Mesodermal cell (in vitro differentiated cells): ENCODE measurements around the gene TMPRSS6.

ENCODE experiments used
- H3K27ac ChIP-seq: 2 replicates; pipeline ENCODE4 v1.7.0; 2013; ENCODE audit warnings: mild to moderate bottlenecking, low read depth, low read length, moderate library complexity; ENCODE audit not compliant: severe bottlenecking
- H3K36me3 ChIP-seq: 2 replicates; pipeline ENCODE4 v1.7.1; 2013; ENCODE audit warnings: mild to moderate bottlenecking, low read length, moderate library complexity; ENCODE audit not compliant: control insufficient read depth, insufficient read depth
- H3K4me1 ChIP-seq: one replicate; pipeline ENCODE4 v1.7.1; 2013; ENCODE audit warnings: mild to moderate bottlenecking, low read length; ENCODE audit not compliant: insufficient read depth, control insufficient read depth, poor library complexity, severe bottlenecking
- H3K4me3 ChIP-seq: 2 replicates; pipeline ENCODE4 v1.7.0; 2013; ENCODE audit warnings: low read length, control low read depth, mild to moderate bottlenecking; ENCODE audit not compliant: insufficient read depth, poor library complexity, severe bottlenecking; ENCODE audit errors: extremely low read depth
- H3K9me3 ChIP-seq: 2 replicates; pipeline ENCODE4 v1.7.1; 2013; ENCODE audit warnings: mild to moderate bottlenecking, low read length, moderate library complexity; ENCODE audit not compliant: control insufficient read depth
- WGBS, 2 experiments: methylation state at CpG; one replicate each; pipeline ENCODE4 v1.1.5; 2013; ENCODE audit warnings: missing lambda C conversion rate in 2 of 2; ENCODE audit not compliant: insufficient coverage in 2 of 2; 5-methylcytosine and 5-hydroxymethylcytosine counted together

The TMPRSS6 gene

DNA sequence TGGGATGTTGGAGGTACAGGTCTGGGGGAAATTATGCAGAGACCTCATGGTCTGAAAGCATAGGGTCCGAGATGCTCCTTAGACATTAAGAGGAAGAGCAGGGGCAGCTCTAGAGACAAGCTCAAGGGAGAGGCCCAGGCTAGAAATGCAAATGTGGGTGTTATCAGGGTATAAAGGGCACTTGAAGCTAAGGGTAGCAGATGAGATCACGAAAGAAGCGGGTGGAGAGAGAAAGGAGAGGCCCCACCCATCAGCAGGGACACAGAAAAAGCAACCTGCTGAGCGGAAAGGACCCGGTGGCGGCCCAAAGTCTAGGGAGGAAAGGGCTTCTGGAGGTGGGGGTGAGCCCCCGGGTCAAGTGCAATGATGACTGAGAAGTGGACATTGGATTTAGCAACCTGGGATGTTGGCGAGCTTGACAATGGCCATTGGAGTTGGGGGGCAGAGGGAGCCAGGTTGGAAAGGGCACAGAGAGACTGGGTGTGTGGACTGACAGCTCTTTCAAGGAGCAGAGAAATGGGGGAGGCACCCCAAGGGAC, 8.9 kb downstream of the TMPRSS6 start:
- Histone ChIP-seq H3K4me1 (no peaks in the 10 kb centered on the region), H3K27ac (no peak overlapping the region)
- 71 to 74% methylated on average over 8 of the region's 8 CpGs for WGBS, 2 experiments

DNA sequence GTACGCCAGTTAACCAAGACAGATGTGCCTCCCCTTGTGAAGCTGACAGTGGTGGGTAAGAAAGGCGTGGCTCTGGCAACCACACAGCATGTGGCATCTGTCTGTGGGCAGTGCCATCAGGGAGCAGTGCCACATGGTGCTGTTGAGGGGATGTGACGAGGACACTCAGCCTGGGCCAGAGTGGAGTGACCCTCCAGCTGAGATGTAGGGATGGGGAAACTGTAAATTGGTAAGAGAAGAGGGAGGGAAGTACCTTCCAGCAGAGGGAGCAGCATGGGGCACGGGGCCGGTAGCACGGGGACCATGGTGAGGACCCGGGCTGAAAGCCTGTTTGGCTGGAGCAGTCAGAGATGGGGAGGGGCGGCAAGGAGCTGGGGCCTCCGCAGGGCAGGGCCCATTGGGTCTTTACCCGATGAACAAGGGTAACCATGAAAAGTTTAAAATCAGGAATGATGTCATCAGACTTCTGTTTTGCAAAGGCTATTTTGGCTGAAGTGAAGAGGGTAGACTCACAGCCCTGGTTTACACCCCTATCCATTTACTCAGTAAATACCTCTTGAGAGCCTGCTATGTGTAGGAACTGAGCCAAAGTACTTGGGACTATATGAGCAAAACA, 10.4 kb downstream of the TMPRSS6 start:
- H3K27ac ChIP-seq = no peak overlapping the region
- no peaks in the 10 kb centered on the region for H3K9me3 ChIP-seq
- 54 to 59% methylated on average over 8 to 10 of the region's 10 CpGs for WGBS, 2 experiments
- no peaks in the 10 kb centered on the region for H3K4me1 ChIP-seq
- H3K4me3 ChIP-seq = no peak overlapping the region
- no peaks in the 10 kb centered on the region for H3K36me3 ChIP-seq

More for the DNA sequence above, 8.9 kb downstream of the TMPRSS6 start:
- Histone ChIP-seq H3K36me3 (no peaks in the 10 kb centered on the region), H3K9me3 (no peaks in the 10 kb centered on the region), H3K4me3 (no peak overlapping the region)

DNA sequence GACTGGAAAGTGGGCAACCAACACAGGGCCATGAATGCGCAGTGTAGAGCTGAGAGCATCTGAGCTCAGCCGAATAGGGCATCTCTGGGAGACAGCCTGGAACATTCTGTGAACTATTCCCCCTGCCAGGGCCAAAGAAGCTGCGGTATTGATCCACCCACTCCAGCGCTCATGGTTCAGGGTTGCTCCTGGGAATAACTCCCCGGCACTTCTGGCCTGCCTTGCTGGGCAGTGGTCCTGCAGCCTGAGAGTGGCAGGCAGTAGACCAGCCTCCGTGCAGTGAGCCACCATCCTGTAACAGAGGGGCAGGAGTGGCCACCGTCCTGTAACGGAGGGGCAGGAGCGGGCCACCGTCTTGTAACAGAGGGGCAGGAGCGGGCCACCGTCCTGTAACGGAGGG, 12.2 kb downstream of the TMPRSS6 start:
- no peak overlapping the region for H3K27ac ChIP-seq
- no peaks in the 10 kb centered on the region for H3K9me3 ChIP-seq
- 82 to 87% methylated on average over 7 to 8 of the region's 13 CpGs for WGBS, 2 experiments
- no peaks in the 10 kb centered on the region for H3K4me1 ChIP-seq
- H3K4me3 ChIP-seq = no peak overlapping the region
- no peaks in the 10 kb centered on the region for H3K36me3 ChIP-seq

DNA sequence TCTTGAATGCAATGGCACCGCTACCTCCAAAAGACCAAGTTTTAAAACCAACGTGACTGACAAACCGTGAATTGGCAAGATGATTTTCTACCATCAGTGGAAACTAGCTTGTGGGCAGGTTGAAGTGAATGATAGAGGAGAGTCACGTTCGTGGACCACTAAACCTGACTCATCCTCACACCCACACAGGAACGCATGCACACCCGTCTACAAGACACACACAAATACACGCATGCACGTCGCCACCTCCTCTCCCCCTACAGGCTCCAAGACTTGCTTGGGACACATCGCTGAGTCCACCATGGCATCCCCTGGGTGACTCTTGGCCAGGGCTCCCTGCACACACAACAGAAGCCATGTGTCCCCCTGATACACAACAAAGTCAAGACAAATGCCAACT, 14.4 kb downstream of the TMPRSS6 start:
- Histone ChIP-seq H3K4me3 (no peak overlapping the region), H3K36me3 (no peaks in the 10 kb centered on the region), H3K4me1 (no peaks in the 10 kb centered on the region), H3K27ac (no peak overlapping the region), H3K9me3 (no peaks in the 10 kb centered on the region)
- WGBS, 2 experiments = 92 to 99% methylated on average over 7 to 8 of the region's 11 CpGs

DNA sequence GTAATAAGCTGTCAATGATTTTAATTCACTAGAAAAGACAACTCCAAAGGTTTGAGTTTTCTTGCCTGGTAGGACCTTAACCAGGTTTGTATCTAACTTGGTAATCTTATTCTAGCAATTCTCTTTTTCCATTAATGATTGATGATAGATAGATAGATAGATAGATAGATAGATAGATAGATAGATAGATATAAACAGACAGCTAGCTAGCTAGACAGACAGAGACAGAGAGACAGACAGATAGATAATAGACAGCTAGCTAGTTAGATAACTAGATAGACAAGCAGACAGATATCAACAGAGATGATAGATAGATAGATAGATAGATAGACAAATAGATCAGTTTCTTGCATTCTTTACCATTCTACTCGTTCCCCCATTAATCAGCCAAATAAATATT, 15.3 kb downstream of the TMPRSS6 start:
- H3K27ac ChIP-seq = no peak overlapping the region
- WGBS, 2 experiments = 100% methylated on average over 1 of the region's 1 CpG; no CpG with 5 or more reads in 1 of the 2 experiments
- H3K4me1 ChIP-seq = no peaks in the 10 kb centered on the region
- H3K9me3 ChIP-seq = no peaks in the 10 kb centered on the region
- no peaks in the 10 kb centered on the region for H3K36me3 ChIP-seq
- no peak overlapping the region for H3K4me3 ChIP-seq

DNA sequence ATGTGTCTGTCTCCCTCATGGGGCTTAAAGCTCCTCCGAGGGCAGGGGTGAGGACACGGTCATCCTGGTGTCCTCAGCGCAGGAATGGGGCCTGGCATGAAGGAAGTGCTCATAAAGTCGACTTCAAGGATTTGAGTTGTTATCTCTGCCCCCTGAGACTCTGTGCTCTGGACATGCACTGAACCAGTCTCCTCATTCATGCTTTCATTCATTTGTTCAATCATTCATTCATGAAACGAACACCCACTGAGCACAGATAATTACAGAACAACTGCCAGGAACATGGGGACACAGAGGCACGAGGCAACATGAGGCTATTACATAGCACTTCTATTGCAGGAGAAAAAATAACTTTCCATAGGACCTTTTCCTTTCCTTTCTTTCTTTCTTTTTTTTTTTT, 16.5 kb downstream of the TMPRSS6 start:
- 94 to 96% methylated on average over 3 to 4 of the region's 6 CpGs for WGBS, 2 experiments
- Histone ChIP-seq H3K4me1 (no peaks in the 10 kb centered on the region), H3K4me3 (no peak overlapping the region), H3K36me3 (no peaks in the 10 kb centered on the region), H3K27ac (no peak overlapping the region), H3K9me3 (no peaks in the 10 kb centered on the region)

DNA sequence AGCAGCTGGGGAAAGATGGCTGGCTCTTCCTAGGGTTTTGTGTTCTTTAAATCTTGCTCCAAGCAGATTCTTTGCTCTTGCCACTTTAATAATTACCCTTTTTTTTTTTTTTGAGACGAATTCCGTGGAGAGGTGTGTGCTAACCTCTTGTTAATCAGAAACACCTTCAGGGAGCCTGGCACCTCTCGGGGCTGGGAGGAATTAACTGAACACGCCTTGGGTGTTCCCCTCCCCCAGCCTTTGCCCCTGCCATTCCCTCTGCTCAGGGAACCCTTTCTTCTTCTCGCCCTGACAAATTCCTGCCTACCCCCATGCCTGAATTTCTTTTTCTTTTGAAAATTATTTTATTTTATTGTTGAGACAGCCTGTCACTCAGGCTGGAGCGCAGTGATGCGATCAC, 17.5 kb downstream of the TMPRSS6 start:
- no peak overlapping the region for H3K4me3 ChIP-seq
- no peaks in the 10 kb centered on the region for H3K36me3 ChIP-seq
- 67% methylated on average over 2 to 3 of the region's 7 CpGs for WGBS, 2 experiments
- H3K9me3 ChIP-seq = no peaks in the 10 kb centered on the region
- no peaks in the 10 kb centered on the region for H3K4me1 ChIP-seq
- H3K27ac ChIP-seq = no peak overlapping the region

DNA sequence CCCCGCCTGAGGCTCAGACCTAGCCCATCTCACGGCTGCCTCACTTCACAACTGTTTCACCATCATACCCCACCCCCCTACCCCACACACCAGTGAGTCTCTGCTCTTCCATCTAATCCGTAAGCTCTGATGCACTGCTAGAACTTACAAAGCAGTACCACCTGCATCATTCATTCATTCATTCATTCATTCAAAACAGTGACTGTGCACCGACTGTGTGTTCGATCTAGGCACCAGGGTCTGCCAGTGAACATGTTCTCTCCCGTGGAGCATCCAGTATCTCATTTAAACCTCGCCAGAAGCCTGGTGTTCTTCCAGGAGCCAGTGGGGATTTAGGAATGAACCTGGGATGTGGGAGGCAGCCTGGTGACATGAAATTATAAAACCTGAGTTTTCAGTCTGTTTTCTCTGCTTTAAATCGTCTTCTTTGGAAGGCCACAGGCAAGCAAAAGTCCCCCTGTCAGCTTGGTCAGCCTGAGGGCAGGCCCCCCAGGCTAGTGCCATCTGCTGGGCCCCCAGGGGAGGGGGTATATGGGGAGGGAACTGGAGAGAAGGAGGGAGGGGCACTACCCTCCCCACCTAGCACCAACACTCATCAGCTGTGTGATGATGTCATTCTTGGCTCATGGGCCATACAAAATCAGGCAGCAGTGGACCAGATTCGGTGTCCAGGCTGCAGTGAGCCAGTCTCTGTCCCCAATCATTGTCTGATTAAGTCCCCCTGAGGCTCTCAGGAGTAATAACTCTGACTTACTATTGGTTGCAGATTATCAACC, 18.4 kb downstream of the TMPRSS6 start:
- Histone ChIP-seq H3K4me1 (no peaks in the 10 kb centered on the region), H3K36me3 (no peaks in the 10 kb centered on the region), H3K9me3 (no peaks in the 10 kb centered on the region), H3K27ac (no peak overlapping the region), H3K4me3 (no peak overlapping the region)
- 84 to 88% methylated on average over 6 to 8 of the region's 9 CpGs for WGBS, 2 experiments

DNA sequence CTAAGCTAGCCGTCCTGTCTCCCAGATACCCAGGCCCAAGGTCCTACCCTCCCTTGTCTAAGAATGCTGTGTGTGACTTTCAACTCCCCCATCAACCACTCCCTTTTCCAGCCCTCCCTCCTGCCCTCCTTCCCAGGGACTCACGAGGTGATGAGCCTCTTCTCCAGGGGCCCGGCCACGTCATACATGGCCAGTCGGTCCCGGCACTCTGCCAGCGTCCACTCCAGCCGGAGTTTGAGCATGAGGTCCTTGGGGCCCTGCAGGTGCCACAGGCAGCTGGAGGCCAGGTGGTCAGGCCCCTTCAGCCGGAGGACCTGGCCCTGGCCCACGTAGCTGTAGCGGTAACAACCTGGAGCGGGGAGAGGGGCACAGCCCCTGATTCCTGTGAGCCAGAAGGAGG, 20.1 kb downstream of the TMPRSS6 start:
- H3K4me3 ChIP-seq = no peak overlapping the region

DNA sequence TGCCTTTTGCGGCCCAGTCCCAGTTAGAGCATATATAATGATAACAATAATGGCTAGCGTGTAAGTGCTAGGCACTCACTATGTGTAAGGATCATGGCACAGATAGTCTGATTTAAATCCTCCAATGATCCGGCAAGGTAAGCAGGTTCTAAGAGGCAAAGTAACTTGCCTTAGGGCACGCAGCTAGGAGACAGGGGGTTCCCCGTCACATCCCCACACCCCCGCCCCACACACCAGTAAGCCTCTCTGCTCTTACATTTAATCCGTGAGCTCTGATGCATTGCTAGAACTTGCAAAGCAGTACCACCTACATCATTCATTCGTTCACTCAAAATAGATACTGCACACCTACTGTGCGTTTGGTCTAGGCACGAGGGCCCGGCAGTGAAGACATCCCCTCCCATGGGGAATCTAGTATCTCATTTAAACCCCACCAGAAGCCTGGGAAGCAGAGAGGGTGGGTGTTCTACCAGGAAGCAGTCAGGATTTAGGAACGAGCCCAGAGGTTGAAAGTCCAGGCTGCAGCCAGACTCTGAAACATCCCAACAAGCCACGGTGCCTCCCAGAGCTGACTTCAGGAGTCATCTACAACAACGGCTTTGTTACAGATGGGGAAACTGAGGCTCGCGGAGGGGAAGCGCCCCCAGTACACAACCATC, 20.6 kb downstream of the TMPRSS6 start:
- no peak overlapping the region for H3K27ac ChIP-seq
- no peaks in the 10 kb centered on the region for H3K4me1 ChIP-seq
- no peaks in the 10 kb centered on the region for H3K9me3 ChIP-seq
- no peaks in the 10 kb centered on the region for H3K36me3 ChIP-seq
- WGBS, 2 experiments = 88 to 95% methylated on average over 14 to 16 of the region's 17 CpGs
- no peak overlapping the region for H3K4me3 ChIP-seq

More for the DNA sequence above, 20.1 kb downstream of the TMPRSS6 start:
- Histone ChIP-seq H3K9me3 (no peaks in the 10 kb centered on the region), H3K4me1 (no peaks in the 10 kb centered on the region), H3K27ac (no peak overlapping the region), H3K36me3 (no peaks in the 10 kb centered on the region)
- 84 to 94% methylated on average over 9 to 12 of the region's 12 CpGs for WGBS, 2 experiments
